Measurements from ENCODE around the gene MRPL37. TPM values are rescaled to one million over a fixed set of nuclear protein-coding genes. Genes with fewer than 3 reads are reported as not detected.

Gene MRPL37
- 62.5 and 64.1 TPM in 2 replicates for total RNA-seq

- peak; percentile 74 for DNase-seq
- H3K27ac Mint-ChIP-seq: peak within 1 kb of the TSS; percentile 81
- TF ChIP-seq, protein P1, sequence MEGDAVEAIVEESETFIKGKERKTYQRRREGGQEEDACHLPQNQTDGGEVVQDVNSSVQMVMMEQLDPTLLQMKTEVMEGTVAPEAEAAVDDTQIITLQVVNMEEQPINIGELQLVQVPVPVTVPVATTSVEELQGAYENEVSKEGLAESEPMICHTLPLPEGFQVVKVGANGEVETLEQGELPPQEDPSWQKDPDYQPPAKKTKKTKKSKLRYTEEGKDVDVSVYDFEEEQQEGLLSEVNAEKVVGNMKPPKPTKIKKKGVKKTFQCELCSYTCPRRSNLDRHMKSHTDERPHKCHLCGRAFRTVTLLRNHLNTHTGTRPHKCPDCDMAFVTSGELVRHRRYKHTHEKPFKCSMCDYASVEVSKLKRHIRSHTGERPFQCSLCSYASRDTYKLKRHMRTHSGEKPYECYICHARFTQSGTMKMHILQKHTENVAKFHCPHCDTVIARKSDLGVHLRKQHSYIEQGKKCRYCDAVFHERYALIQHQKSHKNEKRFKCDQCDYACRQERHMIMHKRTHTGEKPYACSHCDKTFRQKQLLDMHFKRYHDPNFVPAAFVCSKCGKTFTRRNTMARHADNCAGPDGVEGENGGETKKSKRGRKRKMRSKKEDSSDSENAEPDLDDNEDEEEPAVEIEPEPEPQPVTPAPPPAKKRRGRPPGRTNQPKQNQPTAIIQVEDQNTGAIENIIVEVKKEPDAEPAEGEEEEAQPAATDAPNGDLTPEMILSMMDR (IDR thresholded peaks at IDR 0.05): no peak
- H3K9me3 Mint-ChIP-seq: no peaks in the 10 kb centered on the region
- intact Hi-C loops (cut with micrococcal nuclease): loop anchor here (1.0 to 5.0 kb wide), 7 partner anchors 147 to 873 kb away; partner anchors contain the start of genes LRP8, NDC1, PARS2 and TCEANC2
- ATAC-seq (ENCODE audit: low read depth): peak; percentile 99
- ChIA-PET CTCF (interaction anchor here (1.0 to 1.6 kb wide), 2 partner anchors 289 to 321 kb away, joined by 4 read pairs; no protein-coding TSS in a partner anchor), POLR2A (interaction anchor here (0.8 to 2.0 kb wide), 8 partner anchors 10 to 602 kb away, joined by 3 to 26 read pairs (median 5); partner anchors contain the start of genes IFT25, NDC1, SSBP3 and TCEANC2)
- peak within 1 kb of the TSS; percentile 92 for H3K4me3 Mint-ChIP-seq
- peaks cover 30% of the 10 kb centered on the region for H3K36me3 Mint-ChIP-seq (ENCODE audit: low read depth)
- H3K27me3 Mint-ChIP-seq: no peaks in the 10 kb centered on the region
- H3K4me1 Mint-ChIP-seq: peaks cover 32% of the 10 kb centered on the region
Measured at GRCh38 chr1:54199765-54200518, at the start of gene MRPL37, which contains the start of gene CYB5RL. Gene MRPL37 (plus strand): TSS chr1:54200167. CDS start chr1:54200244, 77 bp downstream. Gene CYB5RL (minus strand): TSS chr1:54200030. CDS start chr1:54195616, 4,414 bp downstream.

GRCh38 chr1:54151013-54151412, 49.0 kb upstream of the MRPL37 start:
- intact Hi-C loops (cut with micrococcal nuclease): no loop called here
- no peak for DNase-seq
- no peak overlapping the region for H3K27ac Mint-ChIP-seq
- POLR2A ChIA-PET: no interaction called here
- no peaks in the 10 kb centered on the region for H3K9me3 Mint-ChIP-seq
- CTCF ChIA-PET: no interaction called here
- H3K36me3 Mint-ChIP-seq (ENCODE audit: low read depth): no peaks in the 10 kb centered on the region
- no peak for ATAC-seq (ENCODE audit: low read depth)
- TF ChIP-seq, protein P1 (IDR thresholded peaks at IDR 0.05): no peak
- H3K4me1 Mint-ChIP-seq: no peaks in the 10 kb centered on the region
- H3K27me3 Mint-ChIP-seq: no peaks in the 10 kb centered on the region
- H3K4me3 Mint-ChIP-seq: no peak overlapping the region

DNA sequence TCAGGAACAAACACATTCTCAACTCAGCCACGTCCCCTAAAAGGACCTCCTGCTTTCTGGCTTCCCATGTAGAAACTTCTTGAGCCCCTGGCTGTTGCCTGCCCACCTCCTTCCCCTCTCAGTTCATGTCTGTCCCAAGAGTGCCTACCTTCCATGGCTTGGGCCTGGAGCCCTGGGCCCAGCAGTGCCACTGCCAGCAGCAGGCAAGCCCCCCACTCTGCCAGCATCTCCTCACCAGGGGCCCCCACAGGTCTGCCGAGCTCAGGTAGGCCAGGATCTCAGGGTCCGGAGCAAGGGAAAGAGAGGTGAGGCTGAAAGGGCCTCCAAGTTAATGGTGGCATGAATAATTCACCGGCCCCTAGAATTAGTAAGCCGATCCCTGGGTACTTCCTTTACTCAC, 47.3 kb upstream of the MRPL37 start, which contains the start of gene CDCP2:
Gene CDCP2, minus strand, starts transcription at position 305 of the 400 bp plus-strand sequence. Its CDS starts 78 bp downstream, at position 227.
- H3K4me3 Mint-ChIP-seq: no peak within 1 kb of the TSS

DNA sequence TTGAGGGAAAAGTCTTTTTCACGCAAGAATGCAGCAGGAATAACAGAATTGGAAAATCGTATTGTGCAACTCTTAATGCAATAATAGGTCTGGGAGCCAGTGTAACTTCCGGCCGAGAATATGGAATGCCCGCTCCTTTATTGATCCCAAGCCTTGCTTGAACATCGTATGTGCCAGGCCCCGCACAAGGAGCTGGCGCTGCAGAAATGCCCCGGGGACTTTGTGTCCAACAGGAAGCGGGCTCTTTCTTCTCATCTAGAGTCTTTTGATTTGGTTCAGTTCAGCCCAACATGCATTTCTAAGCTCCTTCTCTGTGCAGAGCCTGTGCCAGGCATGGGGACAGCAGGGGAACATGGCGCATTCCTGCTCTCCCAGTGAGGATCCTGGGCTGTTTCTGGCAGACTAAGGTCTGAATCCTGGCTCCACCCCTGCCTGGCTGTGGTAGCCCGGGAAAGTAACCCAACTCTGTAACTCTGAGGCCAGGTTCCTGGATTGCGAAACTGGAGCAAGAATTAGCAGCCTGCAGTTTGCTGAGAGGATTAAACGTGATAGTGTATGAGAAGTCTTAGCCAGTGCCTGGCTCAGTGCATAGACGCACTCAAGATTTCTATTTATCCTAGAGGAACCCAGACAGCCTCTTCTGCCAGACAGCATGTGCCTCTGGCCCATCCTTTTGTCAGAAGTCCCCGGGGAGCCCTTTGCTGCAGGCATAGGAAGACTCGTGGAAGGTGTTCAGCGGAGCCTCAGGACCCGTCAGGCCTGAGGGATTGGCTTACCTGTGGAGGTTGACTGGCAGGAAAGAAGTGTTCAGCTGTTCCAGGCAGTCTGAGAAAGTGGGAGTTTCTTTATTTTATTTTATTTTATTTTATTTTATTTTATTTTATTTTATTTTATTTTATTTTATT, 46.2 kb upstream of the MRPL37 start:
- Mint-ChIP-seq H3K9me3 (no peaks in the 10 kb centered on the region), H3K4me3 (no peak overlapping the region), H3K27ac (no peak overlapping the region), H3K27me3 (no peaks in the 10 kb centered on the region), H3K36me3 (ENCODE audit: low read depth) (no peaks in the 10 kb centered on the region), H3K4me1 (no peaks in the 10 kb centered on the region)
- DNase-seq: no peak
- ChIA-PET POLR2A (no interaction called here), CTCF (no interaction called here)
- TF ChIP-seq, protein P1 (IDR thresholded peaks at IDR 0.05): no peak
- intact Hi-C loops (cut with micrococcal nuclease): no loop called here
- ATAC-seq (ENCODE audit: low read depth): no peak

More for the DNA sequence above, 47.3 kb upstream of the MRPL37 start, which contains the start of gene CDCP2:
- TF ChIP-seq, protein P1 (IDR thresholded peaks at IDR 0.05): no peak
- H3K27ac Mint-ChIP-seq: no peak within 1 kb of the TSS
- intact Hi-C loops (cut with micrococcal nuclease): no loop called here
- ATAC-seq (ENCODE audit: low read depth) (no peak), DNase-seq (no peak)
- H3K36me3 Mint-ChIP-seq (ENCODE audit: low read depth): no peaks in the 10 kb centered on the region
- no peaks in the 10 kb centered on the region for H3K9me3 Mint-ChIP-seq
- no peaks in the 10 kb centered on the region for H3K4me1 Mint-ChIP-seq
- CTCF ChIA-PET: no interaction called here
- POLR2A ChIA-PET: no interaction called here
- H3K27me3 Mint-ChIP-seq: no peaks in the 10 kb centered on the region

Data from activated B cell treated with CpG ODN at 0.5 μM for 24 hours (primary cell).